Endothelial cell of umbilical vein (primary cell): ENCODE measurements around the gene CARNS1. TPM values are rescaled to one million over a fixed set of nuclear protein-coding genes. Genes with fewer than 3 reads are reported as not detected.
A peak's percentile ranks its signal among the peaks of the same experiment; 100 is the strongest.

ENCODE experiments used
- BruUV-seq: library from RNA; stranded (reverse); fragments of 400-500 nt; replicated peaks from 2 replicates; lab custom pipeline; 2021; lab: Mats Ljungman, UMichigan
- CTCF ChIA-PET: fragments of 300-600, 350-600 bp; sonication (Branson Sonifier 250); formaldehyde crosslinking; loops from one replicate; lab custom pipeline; 2021; ENCODE audit warnings: antibody characterized with exemption, inconsistent platforms; lab: Charles Lee
- POLR2A ChIA-PET: fragments of 300-600, 350-600 bp; sonication (Branson Sonifier 250); formaldehyde crosslinking; loops from one replicate; lab custom pipeline; 2021; ENCODE audit warnings: antibody characterized with exemption, inconsistent platforms; lab: Charles Lee
- DNase-seq: peaks from one replicate; pipeline ENCODE4 v3.0.0-alpha.2; 2011; ENCODE audit warnings: low read depth, low spot score
- FAIRE-seq: peaks from 2 replicates; lab custom pipeline; 2011; peaks lifted over from hg19 to GRCh38; lab: Jason Lieb, UNC
- H2AFZ ChIP-seq: 2 replicates; pipeline ENCODE4 v1.6.0; 2012; ENCODE audit warnings: low read depth, low read length, control low read depth, inconsistent platforms
- H3K27ac ChIP-seq: 2 replicates; pipeline ENCODE4 v1.5.1; 2011; ENCODE audit warnings: low read depth, mild to moderate bottlenecking, control low read depth, low read length, moderate library complexity; ENCODE audit not compliant: insufficient read depth
- H3K27me3 ChIP-seq, 2 experiments: 2 replicates each; pipeline versions ENCODE4 v1.6.0 to v1.6.1; 2011; ENCODE audit warnings: low read length in 2 of 2, mixed read lengths in 1 of 2; ENCODE audit not compliant: control insufficient read depth in 2 of 2, insufficient read depth in 2 of 2
- H3K36me3 ChIP-seq, 2 experiments: 2 replicates in 1 of 2; 3 replicates in 1 of 2; pipeline ENCODE4 v1.5.1; 2011; ENCODE audit warnings: low read length in 2 of 2, mild to moderate bottlenecking in 1 of 2, moderate library complexity in 1 of 2; ENCODE audit not compliant: control insufficient read depth in 2 of 2, insufficient read depth in 2 of 2; ENCODE audit errors: extremely low read depth in 1 of 2
- H3K4me1 ChIP-seq: 3 replicates; pipeline ENCODE4 v1.5.1; 2011; ENCODE audit warnings: mild to moderate bottlenecking, low read length; ENCODE audit not compliant: control insufficient read depth, insufficient read depth; ENCODE audit errors: extremely low read depth
- H3K4me2 ChIP-seq: 2 replicates; pipeline ENCODE4 v1.6.1; 2011; ENCODE audit warnings: low read length, control low read depth, mixed read lengths; ENCODE audit not compliant: insufficient read depth
- H3K4me3 ChIP-seq, 3 experiments: fragments of 200-600 bp in 1 of 3; sonication (generic), shearing (Covaris generic) in 1 of 3; replicated peaks in 1 of 3; 2 replicates each; pipeline ENCODE4 v1.5.1; 2011 to 2016; ENCODE audit warnings: control low read depth in 3 of 3, low read length in 3 of 3, mild to moderate bottlenecking in 2 of 3, inconsistent platforms in 1 of 3, low read depth in 1 of 3, moderate library complexity in 1 of 3; ENCODE audit not compliant: insufficient read depth in 1 of 3
- H3K79me2 ChIP-seq: 2 replicates; pipeline ENCODE4 v1.6.0; 2012; ENCODE audit warnings: low read length, inconsistent platforms; ENCODE audit not compliant: control insufficient read depth, insufficient read depth
- H3K9ac ChIP-seq: replicated peaks from 2 replicates; pipeline ENCODE3; 2011; ENCODE audit warnings: low read length, control low read depth; ENCODE audit not compliant: insufficient read depth; ENCODE audit errors: extremely low read depth
- H3K9me1 ChIP-seq: replicated peaks from 3 replicates; pipeline ENCODE4 v1.6.0; 2011; ENCODE audit warnings: mild to moderate bottlenecking, low read length; ENCODE audit not compliant: control insufficient read depth, insufficient read depth; ENCODE audit errors: extremely low read depth
- H3K9me3 ChIP-seq: replicated peaks from 2 replicates; pipeline ENCODE4 v1.5.1; 2012; ENCODE audit warnings: low read length, inconsistent platforms; ENCODE audit not compliant: control insufficient read depth, insufficient read depth
- H4K20me1 ChIP-seq: replicated peaks from 2 replicates; pipeline ENCODE3; 2011; ENCODE audit warnings: mild to moderate bottlenecking, low read length; ENCODE audit not compliant: control insufficient read depth, insufficient read depth; ENCODE audit errors: extremely low read depth
- GATA2 ChIP-seq: IDR thresholded peaks from 2 replicates; pipeline ENCODE4 v1.7.0; 2011; ENCODE audit warnings: low read depth, mild to moderate bottlenecking, moderate library complexity, mixed read lengths, low read length; ENCODE audit not compliant: insufficient read length, insufficient read depth
- MYC ChIP-seq: IDR thresholded peaks from one replicate; pipeline ENCODE4 v1.6.1; 2011; ENCODE audit warnings: mild to moderate bottlenecking, low read depth, low read length
- POLR2A ChIP-seq: IDR thresholded peaks from 2 replicates; pipeline ENCODE4 v1.6.1; 2012; ENCODE audit warnings: low read depth, mild to moderate bottlenecking, control low read depth, low read length
- POLR2AphosphoS5 ChIP-seq: IDR thresholded peaks from 2 replicates; pipeline ENCODE4 v1.6.1; 2012; ENCODE audit warnings: low read depth, mild to moderate bottlenecking, control low read depth, low read length, moderate library complexity; ENCODE audit not compliant: insufficient read depth
- dilution Hi-C: fragments of 300-500 bp; cut with MboI; formaldehyde crosslinking; loops from one replicate; pipeline ENCODE4 v1.15.0; 2019; ENCODE audit warnings: low sequenced_read_pairs; ENCODE audit not compliant: extremely low pct_ligation_motif_present
- intact Hi-C: fragments of 100-400 bp; cut with micrococcal nuclease; formaldehyde crosslinking; loops from one replicate; pipeline ENCODE4 v1.10.0; 2022
- polyA plus RNA-seq, 4 experiments: library from polyadenylated mRNA; depleted of rRNA in 3 of 4; stranded (reverse) in 3 of 4; unstranded in 1 of 4; fragments of >200 nt; gene quantifications; 2 replicates each; pipeline versions ENCODE4 v1.2.1 to v1.2.3, GENCODE V29; 2011 to 2012; ENCODE audit warnings: missing spikeins in 1 of 4
- total RNA-seq: library from RNA; stranded (reverse); gene quantifications from 2 replicates; pipeline ENCODE4 v1.2.3, GENCODE V29; 2021
- TF ChIP-seq, protein P1 (sequence below), 2 donors: IDR thresholded peaks; 1 replicate in 1 of 2; 2 replicates in 1 of 2; pipeline ENCODE4 v1.5.1; 2011; ENCODE audit warnings: low read length in 2 of 2, mild to moderate bottlenecking in 2 of 2, moderate library complexity in 2 of 2, control low read depth in 1 of 2, inconsistent platforms in 1 of 2, low read depth in 1 of 2; ENCODE audit not compliant: insufficient read depth in 1 of 2; ENCODE audit errors: extremely low read depth in 1 of 2

The CARNS1 gene
- total and polyA plus RNA-seq, 2 donors (not counting 3 experiments of a cell fraction or from before 2014, with no cell fraction given): 0.14 to 0.35 TPM

DNA sequence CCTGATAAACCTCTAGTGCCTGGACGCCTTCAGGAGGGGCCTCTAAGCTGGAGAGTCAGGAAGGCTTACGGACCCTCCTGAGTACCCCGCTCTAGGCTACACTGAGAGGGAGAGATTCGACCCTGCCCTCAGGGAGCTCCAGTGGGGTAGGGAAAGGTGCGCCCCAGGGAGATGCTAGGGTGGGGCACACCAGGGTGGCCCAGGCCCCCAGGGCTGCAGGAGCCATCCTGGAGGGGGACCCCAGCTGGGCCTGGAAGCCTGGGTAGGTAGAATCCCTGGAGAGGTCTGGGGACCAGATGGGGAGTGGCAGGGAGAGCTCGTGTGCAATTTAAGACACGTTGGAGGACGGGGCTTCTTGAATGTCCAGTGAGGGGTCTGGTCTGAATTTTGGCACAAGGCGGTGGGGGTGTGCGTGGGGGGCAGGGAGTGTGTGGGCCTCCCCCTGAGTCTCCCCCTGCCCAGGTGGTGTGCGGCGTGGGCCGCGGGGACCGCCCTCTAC lies 4.7 kb downstream of the CARNS1 start:
- POLR2A ChIA-PET: no interaction called here
- Histone ChIP-seq H3K9ac (no peak overlapping the region), H3K4me3 (peak overlapping the region in 1 of 3 experiments; percentile 37), H2AFZ (peak overlapping the region; percentile 87), H3K9me1 (no peaks in the 10 kb centered on the region), H3K36me3 (no peaks in the 10 kb centered on the region), H3K4me2 (peak overlapping the region; percentile 82), H4K20me1 (no peaks in the 10 kb centered on the region), H3K4me1 (peaks cover 4% of the 10 kb centered on the region), H3K27me3 (peaks cover 0 to 4% of the 10 kb centered on the region in 2 experiments), H3K79me2 (no peaks in the 10 kb centered on the region), H3K27ac (no peak overlapping the region), H3K9me3 (no peaks in the 10 kb centered on the region)
- no TSS peak for BruUV-seq
- DNase-seq: no peak
- FAIRE-seq: no peak
- TF ChIP-seq MYC (no peak), GATA2 (no peak)
- intact Hi-C loops (loop anchor here (2.0 kb wide), 1 partner anchor 45 kb away; no protein-coding TSS in a partner anchor), dilution Hi-C loops (no loop called here)
- CTCF ChIA-PET: interaction anchor here (2.1 to 2.7 kb wide), 2 partner anchors 16 to 19 kb away, joined by 6 to 19 read pairs; partner anchors contain the start of genes PPP1CA and TBC1D10C

DNA sequence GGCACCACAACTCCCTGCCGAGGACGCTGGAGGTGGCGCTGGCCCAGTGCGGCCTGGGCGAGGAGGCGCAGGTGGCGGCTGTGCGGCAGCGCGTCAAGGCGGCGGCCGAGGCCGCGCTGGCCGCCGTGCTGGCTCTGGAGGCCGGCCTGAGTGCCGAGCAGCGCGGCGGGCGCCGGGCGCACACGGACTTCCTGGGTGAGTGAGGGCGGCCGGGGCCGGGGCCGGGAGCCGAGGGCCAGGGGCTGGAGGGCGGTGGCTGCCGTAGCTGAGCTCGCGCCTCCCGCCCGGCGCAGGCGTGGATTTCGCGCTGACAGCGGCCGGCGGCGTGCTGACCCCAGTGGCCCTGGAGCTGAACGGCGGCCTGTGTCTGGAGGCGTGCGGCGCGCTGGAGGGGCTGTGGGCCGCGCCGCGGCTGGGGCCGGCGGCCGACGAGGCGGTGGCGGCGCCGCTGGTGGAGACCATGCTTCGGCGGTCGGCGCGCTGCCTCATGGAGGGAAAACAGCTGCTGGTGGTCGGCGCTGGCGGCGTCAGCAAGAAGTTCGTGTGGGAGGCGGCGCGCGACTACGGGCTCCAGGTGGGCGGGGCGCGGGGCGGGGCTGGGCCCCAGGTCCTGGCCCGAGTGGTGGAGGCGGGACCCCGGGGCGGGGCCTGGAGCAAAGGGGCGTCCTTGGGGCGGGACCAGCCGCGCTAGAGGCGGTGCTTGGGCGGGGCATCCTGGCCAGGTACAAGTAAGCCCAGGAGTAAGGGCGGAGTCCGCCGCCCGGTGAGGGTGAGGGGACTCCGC lies 5.4 kb downstream of the CARNS1 start:
- FAIRE-seq (peak; percentile 82), DNase-seq (peak; percentile 92)
- peaks cover 4% of the 10 kb centered on the region for H3K4me1 ChIP-seq
- dilution Hi-C loops: no loop called here
- peak; percentile 72 for TF ChIP-seq POLR2AphosphoS5
- peak; percentile 66 for TF ChIP-seq POLR2A
- TF ChIP-seq, protein P1, sequence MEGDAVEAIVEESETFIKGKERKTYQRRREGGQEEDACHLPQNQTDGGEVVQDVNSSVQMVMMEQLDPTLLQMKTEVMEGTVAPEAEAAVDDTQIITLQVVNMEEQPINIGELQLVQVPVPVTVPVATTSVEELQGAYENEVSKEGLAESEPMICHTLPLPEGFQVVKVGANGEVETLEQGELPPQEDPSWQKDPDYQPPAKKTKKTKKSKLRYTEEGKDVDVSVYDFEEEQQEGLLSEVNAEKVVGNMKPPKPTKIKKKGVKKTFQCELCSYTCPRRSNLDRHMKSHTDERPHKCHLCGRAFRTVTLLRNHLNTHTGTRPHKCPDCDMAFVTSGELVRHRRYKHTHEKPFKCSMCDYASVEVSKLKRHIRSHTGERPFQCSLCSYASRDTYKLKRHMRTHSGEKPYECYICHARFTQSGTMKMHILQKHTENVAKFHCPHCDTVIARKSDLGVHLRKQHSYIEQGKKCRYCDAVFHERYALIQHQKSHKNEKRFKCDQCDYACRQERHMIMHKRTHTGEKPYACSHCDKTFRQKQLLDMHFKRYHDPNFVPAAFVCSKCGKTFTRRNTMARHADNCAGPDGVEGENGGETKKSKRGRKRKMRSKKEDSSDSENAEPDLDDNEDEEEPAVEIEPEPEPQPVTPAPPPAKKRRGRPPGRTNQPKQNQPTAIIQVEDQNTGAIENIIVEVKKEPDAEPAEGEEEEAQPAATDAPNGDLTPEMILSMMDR (IDR thresholded peaks at IDR 0.05; ENCODE audit: extremely low read depth in 1 of 2, insufficient read depth in 1 of 2, low read depth in 1 of 2, low read length in 2 of 2): no peak
- H3K4me3 ChIP-seq: peak overlapping the region in 2 of 3 experiments; percentile 37 to 56
- H3K9ac ChIP-seq: peak overlapping the region; percentile 56
- ChIA-PET POLR2A (interaction anchor here (0.7 to 1.0 kb wide), 2 partner anchors 19 to 51 kb away, joined by 4 to 8 read pairs; partner anchors contain the start of gene PPP1CA), CTCF (interaction anchor here (0.9 to 2.7 kb wide), 4 partner anchors 14 to 31 kb away, joined by 3 to 19 read pairs (median 4); partner anchors contain the start of genes PPP1CA and TBC1D10C)
- no peaks in the 10 kb centered on the region for H3K9me1 ChIP-seq
- BruUV-seq: no TSS peak
- no peaks in the 10 kb centered on the region for H3K79me2 ChIP-seq
- intact Hi-C loops: loop anchor here (1.0 to 2.0 kb wide), 2 partner anchors 19 to 44 kb away; no protein-coding TSS in a partner anchor
- no peaks in the 10 kb centered on the region for H4K20me1 ChIP-seq
- no peaks in the 10 kb centered on the region for H3K36me3 ChIP-seq
- peak overlapping the region; percentile 82 for H3K4me2 ChIP-seq
- H3K27me3 ChIP-seq: peaks cover 0 to 4% of the 10 kb centered on the region in 2 experiments
- H3K27ac ChIP-seq: peak overlapping the region; percentile 51
- no peaks in the 10 kb centered on the region for H3K9me3 ChIP-seq
- H2AFZ ChIP-seq: peak overlapping the region; percentile 87
